Vagina (tissue), 2 donors: Measurements from ENCODE around the gene NUAK1. TPM values are rescaled to one million over a fixed set of nuclear protein-coding genes. Genes with fewer than 3 reads are reported as not detected.

ENCODE experiments used
- DNase-seq, 2 donors: peaks; one replicate each; pipeline ENCODE4 v3.0.0-alpha.2; 2017; ENCODE audit errors: extremely low spot score in 2 of 2
- H3K27ac ChIP-seq: fragments of 200-600 bp; sonication (generic); one replicate; pipeline ENCODE4 v1.5.1; 2019
- H3K27me3 ChIP-seq: fragments of 200-600 bp; sonication (generic); one replicate; pipeline ENCODE4 v1.5.1; 2019
- H3K36me3 ChIP-seq, 2 donors: fragments of 200-600 bp; sonication (generic); one replicate each; pipeline ENCODE4 v1.5.1; 2017 to 2019
- H3K4me1 ChIP-seq: fragments of 200-600 bp; sonication (generic); one replicate; pipeline ENCODE4 v1.5.1; 2019
- H3K4me3 ChIP-seq, 2 donors: fragments of 200-600 bp; sonication (generic); 1 replicate in 1 of 2; 2 replicates in 1 of 2; pipeline ENCODE4 v1.5.1; 2016 to 2019
- H3K9me3 ChIP-seq: fragments of 200-600 bp; sonication (generic); one replicate; pipeline ENCODE4 v1.5.1; 2019
- CTCF ChIP-seq, 3 experiments: fragments of 450-650 bp in 2 of 3; fragments of 200-600 bp in 1 of 3; sonication (generic) in 1 of 3; IDR thresholded peaks; one replicate each; pipeline ENCODE4 v1.5.1; 2017 to 2019; ENCODE audit warnings: antibody characterized with exemption in 3 of 3, mild to moderate bottlenecking in 2 of 3, moderate library complexity in 2 of 3
- POLR2A ChIP-seq, 2 donors: fragments of 450-650 bp; IDR thresholded peaks; one replicate each; pipeline ENCODE4 v1.6.1; 2017; ENCODE audit warnings: antibody characterized with exemption in 2 of 2, mild to moderate bottlenecking in 2 of 2, moderate library complexity in 2 of 2
- POLR2AphosphoS5 ChIP-seq, 2 donors: sonication (generic); formaldehyde crosslinking; IDR thresholded peaks; one replicate each; pipeline ENCODE4 v1.9.0; 2017; ENCODE audit warnings: antibody characterized with exemption in 2 of 2, mild to moderate bottlenecking in 2 of 2, low read depth in 1 of 2; ENCODE audit not compliant: insufficient read depth in 1 of 2
- intact Hi-C: fragments of 100-400 bp; cut with DNase I; formaldehyde crosslinking; loops from one replicate; pipeline ENCODE4 v1.15.1; 2023
- total RNA-seq: library from RNA; depleted of rRNA; stranded (reverse); fragments of >200 nt; gene quantifications from one replicate; pipeline ENCODE4 v1.2.3, GENCODE V29; 2016

NUAK1 gene
- total RNA-seq, 1 donor from 2014 or later = 22.8 TPM

GRCh38 chr12:106119301-106119700 is 19.5 kb downstream of the NUAK1 start:
- TF ChIP-seq POLR2AphosphoS5 (IDR thresholded peaks at IDR 0.05; ENCODE audit: insufficient read depth in 1 of 2, low read depth in 1 of 2) = no peak
- no peak for TF ChIP-seq CTCF (IDR thresholded peaks at IDR 0.05)
- no peak for TF ChIP-seq POLR2A (IDR thresholded peaks at IDR 0.05)
- Histone ChIP-seq H3K36me3 (no peaks in the 10 kb centered on the region), H3K27ac (peak overlapping the region; percentile 76), H3K9me3 (no peaks in the 10 kb centered on the region), H3K4me3 (no peak overlapping the region), H3K4me1 (peaks cover 99% of the 10 kb centered on the region), H3K27me3 (no peaks in the 10 kb centered on the region)
- intact Hi-C loops = no loop called here
- no peak for DNase-seq

- H3K4me1 ChIP-seq = peaks cover 99% of the 10 kb centered on the region
- H3K27ac ChIP-seq = peak overlapping the region; percentile 3
- H3K4me3 ChIP-seq = no peak overlapping the region
- no peak for TF ChIP-seq POLR2AphosphoS5 (IDR thresholded peaks at IDR 0.05; ENCODE audit: insufficient read depth in 1 of 2, low read depth in 1 of 2)
- no peak for TF ChIP-seq POLR2A (IDR thresholded peaks at IDR 0.05)
- no peak for TF ChIP-seq CTCF (IDR thresholded peaks at IDR 0.05)
- H3K36me3 ChIP-seq = no peaks in the 10 kb centered on the region
- no peaks in the 10 kb centered on the region for H3K9me3 ChIP-seq
- intact Hi-C loops = no loop called here
- H3K27me3 ChIP-seq = no peaks in the 10 kb centered on the region
- DNase-seq = no peak
Observed at GRCh38 chr12:106118381-106119130, 20.2 kb downstream of the NUAK1 start.

- no peaks in the 10 kb centered on the region for H3K9me3 ChIP-seq
- no peaks in the 10 kb centered on the region for H3K36me3 ChIP-seq
- H3K4me1 ChIP-seq = peaks cover 97% of the 10 kb centered on the region
- DNase-seq = no peak
- H3K27ac ChIP-seq = no peak overlapping the region
- no peak overlapping the region for H3K4me3 ChIP-seq
- intact Hi-C loops = no loop called here
- no peaks in the 10 kb centered on the region for H3K27me3 ChIP-seq
- TF ChIP-seq CTCF (IDR thresholded peaks at IDR 0.05) = no peak
- no peak for TF ChIP-seq POLR2A (IDR thresholded peaks at IDR 0.05)
- no peak for TF ChIP-seq POLR2AphosphoS5 (IDR thresholded peaks at IDR 0.05; ENCODE audit: insufficient read depth in 1 of 2, low read depth in 1 of 2)
Observed at GRCh38 chr12:106115440-106115839, 23.3 kb downstream of the NUAK1 start.

GRCh38 chr12:106114447-106115068 is 24.2 kb downstream of the NUAK1 start:
- H3K9me3 ChIP-seq = no peaks in the 10 kb centered on the region
- peak overlapping the region; percentile 82 for H3K27ac ChIP-seq
- no peak for DNase-seq
- intact Hi-C loops = no loop called here
- peaks cover 96% of the 10 kb centered on the region for H3K4me1 ChIP-seq
- H3K4me3 ChIP-seq = no peak overlapping the region
- no peaks in the 10 kb centered on the region for H3K27me3 ChIP-seq
- no peaks in the 10 kb centered on the region for H3K36me3 ChIP-seq
- no peak for TF ChIP-seq POLR2AphosphoS5 (IDR thresholded peaks at IDR 0.05; ENCODE audit: insufficient read depth in 1 of 2, low read depth in 1 of 2)
- TF ChIP-seq POLR2A (IDR thresholded peaks at IDR 0.05) = no peak
- TF ChIP-seq CTCF (IDR thresholded peaks at IDR 0.05) = no peak
